HCT116 (cell line): Measurements from ENCODE around the gene ARHGAP8. TPM values are rescaled to one million over a fixed set of nuclear protein-coding genes. Genes with fewer than 3 reads are reported as not detected.
A peak's percentile ranks its signal among the peaks of the same experiment; 100 is the strongest.

Experiments
- ATAC-seq: fragments of 200-7000 bp; cut with Tn5 transposase; 2 replicates; pipeline ENCODE4 v1.9.1; 2020; ENCODE audit warnings: mild to moderate bottlenecking, moderate library complexity
- BruUV-seq: library from RNA; stranded (reverse); fragments of 400-500 nt; replicated peaks from 2 replicates; lab custom pipeline; 2021; lab: Mats Ljungman, UMichigan
- CTCF ChIA-PET: fragments of 300-600 bp; sonication (Branson Sonifier 250); formaldehyde crosslinking; loops from one replicate; lab custom pipeline; 2021; ENCODE audit warnings: antibody characterized with exemption; lab: Charles Lee
- POLR2A ChIA-PET: fragments of 300-600, 350-600 bp; sonication (Branson Sonifier 250); formaldehyde crosslinking; loops from one replicate; lab custom pipeline; 2021; ENCODE audit warnings: antibody characterized with exemption; lab: Charles Lee
- RAD21 ChIA-PET, 2 experiments: fragments of 300-600 bp; sonication (Branson Sonifier 250); formaldehyde crosslinking; loops; one replicate each; lab custom pipeline; 2023; ENCODE audit warnings: low total read pairs in 2 of 2; ENCODE audit not compliant: uncharacterized antibody in 2 of 2, unreplicated experiment in 2 of 2, low non-redundant PET in 1 of 2; lab: Charles Lee
- DNase-seq: peaks from one replicate; pipeline ENCODE4 v3.0.0-alpha.2; 2010; ENCODE audit warnings: low read depth, low spot score
- H2AFZ ChIP-seq: fragments of 200-600 bp; shearing (Covaris generic), sonication (generic); 2 replicates; pipeline ENCODE4 v1.6.1; 2017; ENCODE audit warnings: low read depth, mixed run types, mixed read lengths, antibody characterized with exemption, low read length; ENCODE audit not compliant: poor library complexity, severe bottlenecking
- H3K27ac ChIP-seq: 2 replicates; pipeline ENCODE4 v1.5.1; 2012; ENCODE audit warnings: low read depth, low read length
- H3K27me3 ChIP-seq: fragments of 200-600 bp; sonication (generic); 2 replicates; pipeline ENCODE4 v1.6.1; 2016; ENCODE audit warnings: mixed run types, low read length, mixed read lengths; ENCODE audit not compliant: insufficient read depth
- H3K36me3 ChIP-seq, 2 experiments: fragments of 200-500 bp in 1 of 2; fragments of 200-600 bp in 1 of 2; sonication (Bioruptor generic) in 1 of 2; sonication (generic) in 1 of 2; 2 replicates each; pipeline versions ENCODE4 v1.5.1 to v1.6.1; 2014 to 2016; ENCODE audit warnings: low read length in 2 of 2, inconsistent platforms in 1 of 2, mixed read lengths in 1 of 2, mixed run types in 1 of 2; ENCODE audit not compliant: insufficient read depth in 2 of 2, control insufficient read depth in 1 of 2
- H3K4me1 ChIP-seq, 2 experiments: fragments of 200-600 bp in 1 of 2; sonication (generic) in 1 of 2; 2 replicates each; pipeline versions ENCODE4 v1.5.1 to v1.6.1; 2012 to 2017; ENCODE audit warnings: low read length in 2 of 2, inconsistent platforms in 1 of 2, mild to moderate bottlenecking in 1 of 2, mixed read lengths in 1 of 2, mixed run types in 1 of 2, moderate library complexity in 1 of 2; ENCODE audit not compliant: insufficient read depth in 2 of 2, control insufficient read depth in 1 of 2
- H3K4me2 ChIP-seq: fragments of 200-600 bp; sonication (generic); 2 replicates; pipeline ENCODE4 v1.6.1; 2017; ENCODE audit warnings: mixed run types, low read length, mixed read lengths
- H3K4me3 ChIP-seq, 2 experiments: fragments of 200-600 bp in 1 of 2; sonication (generic) in 1 of 2; replicated peaks in 1 of 2; 2 replicates each; pipeline ENCODE4 v1.5.1; 2011 to 2016; ENCODE audit warnings: low read length in 2 of 2, control low read depth in 1 of 2, low read depth in 1 of 2, mild to moderate bottlenecking in 1 of 2, mixed read lengths in 1 of 2, mixed run types in 1 of 2
- H3K79me2 ChIP-seq: fragments of 200-600 bp; sonication (generic); 2 replicates; pipeline ENCODE4 v1.6.1; 2017; ENCODE audit warnings: mild to moderate bottlenecking, mixed run types, low read length, moderate library complexity, mixed read lengths; ENCODE audit not compliant: insufficient read depth
- H3K9ac ChIP-seq: fragments of 200-600 bp; sonication (generic); 2 replicates; pipeline ENCODE4 v1.6.1; 2016; ENCODE audit warnings: low read length, mixed read lengths
- H3K9me2 ChIP-seq: fragments of 200-600 bp; sonication (generic), shearing (Covaris generic); 2 replicates; pipeline ENCODE4 v1.6.1; 2017; ENCODE audit warnings: mixed run types, mild to moderate bottlenecking, moderate library complexity; ENCODE audit not compliant: insufficient read depth
- H3K9me3 ChIP-seq, 2 experiments: fragments of 200-500 bp in 1 of 2; fragments of 200-600 bp in 1 of 2; sonication (Bioruptor generic) in 1 of 2; sonication (generic) in 1 of 2; 2 replicates each; pipeline ENCODE4 v1.6.1; 2014 to 2017; ENCODE audit warnings: low read length in 2 of 2, mixed read lengths in 2 of 2, inconsistent platforms in 1 of 2, low read depth in 1 of 2, mild to moderate bottlenecking in 1 of 2, mixed run types in 1 of 2, moderate library complexity in 1 of 2; ENCODE audit not compliant: control insufficient read depth in 1 of 2, insufficient read depth in 1 of 2
- H4K20me1 ChIP-seq: fragments of 200-600 bp; sonication (generic), shearing (Covaris generic); 2 replicates; pipeline ENCODE4 v1.6.1; 2017; ENCODE audit warnings: mixed run types, mild to moderate bottlenecking, moderate library complexity; ENCODE audit not compliant: insufficient read depth
- FOSL1 ChIP-seq: IDR thresholded peaks from 2 replicates; pipeline ENCODE4 v1.6.1; 2012; ENCODE audit warnings: low read depth
- MAX ChIP-seq: IDR thresholded peaks from 2 replicates; pipeline ENCODE4 v1.6.1; 2012
- RAD21 ChIP-seq: IDR thresholded peaks from 2 replicates; pipeline ENCODE4 v1.6.1; 2012; ENCODE audit warnings: low read depth, mild to moderate bottlenecking
- SRF ChIP-seq: IDR thresholded peaks from 2 replicates; pipeline ENCODE4 v1.6.1; 2012; ENCODE audit warnings: low read depth
- YY1 ChIP-seq: IDR thresholded peaks from 2 replicates; pipeline ENCODE4 v1.6.1; 2011; ENCODE audit warnings: low read length, low read depth, moderate library complexity, mild to moderate bottlenecking; ENCODE audit not compliant: insufficient replicate concordance; ENCODE audit errors: extremely low read depth
- ZBTB33 ChIP-seq: IDR thresholded peaks from 2 replicates; pipeline ENCODE4 v1.6.1; 2011; ENCODE audit warnings: mild to moderate bottlenecking, low read length, moderate library complexity; ENCODE audit not compliant: insufficient replicate concordance; ENCODE audit errors: extremely low read depth
- ZFX ChIP-seq: fragments of 450-650 bp; IDR thresholded peaks from 2 replicates; pipeline ENCODE4 v1.6.1; 2017
- intact Hi-C: fragments of 100-400 bp; cut with micrococcal nuclease; formaldehyde crosslinking; loops from 2 replicates; pipeline ENCODE4 v1.10.0; 2022
- total RNA-seq: library from RNA; stranded (reverse); gene quantifications from one replicate; pipeline ENCODE4 v1.2.1, GENCODE V29; 2021; ENCODE audit not compliant: unreplicated experiment

Gene ARHGAP8
- total RNA-seq, 1 experiment from 2014 or later: 67.5 TPM

- Histone ChIP-seq H3K9ac (no peak overlapping the region), H3K9me3 (peaks cover 8 to 11% of the 10 kb centered on the region in 2 experiments; a peak in 2 of 4 replicates), H3K4me3 (no peak overlapping the region), H3K9me2 (no peaks in the 10 kb centered on the region), H3K27me3 (no peaks in the 10 kb centered on the region), H2AFZ (no peak overlapping the region), H3K4me1 (peaks cover 7 to 26% of the 10 kb centered on the region in 2 experiments), H3K4me2 (no peak overlapping the region), H3K27ac (no peak overlapping the region), H3K36me3 (no peaks in the 10 kb centered on the region), H3K79me2 (no peaks in the 10 kb centered on the region)
- BruUV-seq: no TSS peak
- POLR2A ChIA-PET: no interaction called here
- DNase-seq: no peak
- RAD21 ChIA-PET: no interaction called here
- no peak for ATAC-seq
- intact Hi-C loops: no loop called here
- CTCF ChIA-PET: no interaction called here
- TF ChIP-seq RAD21 (no peak), ZFX (0 out of 2 replicates have a peak, but pooled peaks have one; percentile 5), ZBTB33 (no peak), MAX (no peak)
- TF ChIP-seq, all 23 proteins: peak for 1
- no peaks in the 10 kb centered on the region for H4K20me1 ChIP-seq
Observed at GRCh38 chr22:44869196-44869595, 116.8 kb downstream of the ARHGAP8 start.

GRCh38 chr22:44870021-44870420, 117.6 kb downstream of the ARHGAP8 start:
- Histone ChIP-seq H3K4me3 (no peak overlapping the region), H3K9me3 (peaks cover 8 to 11% of the 10 kb centered on the region in 2 experiments; a peak in 2 of 4 replicates), H3K9ac (no peak overlapping the region), H4K20me1 (no peaks in the 10 kb centered on the region), H3K27me3 (no peaks in the 10 kb centered on the region), H3K9me2 (no peaks in the 10 kb centered on the region), H3K4me2 (peak overlapping the region; percentile 19; the same call in 1 of the 2 replicates), H3K36me3 (no peaks in the 10 kb centered on the region), H3K27ac (peak overlapping the region; percentile 13)
- POLR2A ChIA-PET: interaction anchor here (0.9 kb wide), 1 partner anchor 567 kb away, joined by 3 read pairs; no protein-coding TSS in a partner anchor
- peak; percentile 19 for DNase-seq
- BruUV-seq: no TSS peak
- intact Hi-C loops: no loop called here
- TF ChIP-seq SRF (no peak), ZFX (no peak), MAX (peak; percentile 49), FOSL1 (no peak), YY1 (no peak)
- TF ChIP-seq, all 23 proteins: peak for 1
- Histone ChIP-seq H3K4me1 (peaks cover 7 to 18% of the 10 kb centered on the region in 2 experiments), H2AFZ (no peak overlapping the region), H3K79me2 (no peaks in the 10 kb centered on the region)
- ATAC-seq: peak; percentile 53
- CTCF ChIA-PET: no interaction called here
- RAD21 ChIA-PET: no interaction called here
